ENCODE results near the gene BCL2L15. TPM values are rescaled to one million over a fixed set of nuclear protein-coding genes. Genes with fewer than 3 reads are reported as not detected.

The BCL2L15 gene
- 0.49 TPM for total RNA-seq

GRCh38 chr1:113887402-113888175 lies at the start of gene BCL2L15:
Gene BCL2L15, minus strand, starts transcription at chr1:113887581. Its CDS starts 206 bp downstream, at chr1:113887375.

GRCh38 chr1:113928941-113929749 lies 41.8 kb upstream of the BCL2L15 start, which contains the start of gene HIPK1:
Gene HIPK1, plus strand, starts transcription at chr1:113929324.

GRCh38 chr1:113904674-113905434 lies 17.5 kb upstream of the BCL2L15 start, which contains the start of the genes AP4B1 and DCLRE1B:
Gene AP4B1, minus strand, starts transcription at chr1:113904799. Its CDS starts 82 bp downstream, at chr1:113904717.
Gene DCLRE1B, plus strand, starts transcription at chr1:113905326. Its CDS starts 261 bp downstream, at chr1:113905587.

GRCh38 chr1:113871597-113872113 lies 15.7 kb downstream of the BCL2L15 start, which contains the start of gene PTPN22:
Gene PTPN22, minus strand, starts transcription at chr1:113871712.

Other genes starting within 250 kb of the BCL2L15 start
- 57.7 TPM for gene PHTF1, start 128.1 kb downstream of the BCL2L15 start, total RNA-seq
- 57.8 TPM for gene RSBN1, start 75.1 kb downstream of the BCL2L15 start, total RNA-seq
- 3.0 TPM for gene PTPN22, start 15.9 kb downstream of the BCL2L15 start, total RNA-seq
- gene AP4B1, start 17.2 kb upstream of the BCL2L15 start, total RNA-seq: 37.5 TPM
- 5.2 TPM for gene DCLRE1B, start 17.7 kb upstream of the BCL2L15 start, total RNA-seq
- 83.2 TPM for gene HIPK1, start 41.7 kb upstream of the BCL2L15 start, total RNA-seq
- 89.9 TPM for gene OLFML3, start 91.9 kb upstream of the BCL2L15 start, total RNA-seq

Data from camera-type eye (tissue), 1 donor.